Daoy (cell line): ENCODE results near the gene C10orf53. TPM values are rescaled to one million over a fixed set of nuclear protein-coding genes. Genes with fewer than 3 reads are reported as not detected.
"Not testable (repeated sequence)": the region's sequence is repeated elsewhere in the genome, so short reads cannot be mapped to it uniquely, and the experiment has no call there.

Experiments
- DNase-seq: peaks from one replicate; pipeline ENCODE4 v3.0.0-alpha.2; 2015; ENCODE audit warnings: low read depth
- total RNA-seq: library from RNA; depleted of rRNA; stranded (reverse); fragments of >200 nt; shearing (Covaris generic); gene quantifications from 2 replicates; pipeline ENCODE4 v1.2.3, GENCODE V29; 2014

The C10orf53 gene
- total RNA-seq, 1 experiment from 2014 or later: not detected

- no peak for DNase-seq
These were observed 26.8 kb upstream of the C10orf53 start for GRCh38 chr10:49652421-49653272.

GRCh38 chr10:49653273-49653929 lies 26.1 kb upstream of the C10orf53 start:
- no peak for DNase-seq

- DNase-seq: no peak
These were observed 25.3 kb upstream of the C10orf53 start for GRCh38 chr10:49654036-49654693.

GRCh38 chr10:49655099-49655498 lies 24.4 kb upstream of the C10orf53 start:
- no peak for DNase-seq

GRCh38 chr10:49656845-49657493 lies 22.5 kb upstream of the C10orf53 start:
- DNase-seq: no peak

- DNase-seq: no peak
These were observed 21.8 kb upstream of the C10orf53 start for GRCh38 chr10:49657606-49658005.

- no peak for DNase-seq
These were observed 18.2 kb upstream of the C10orf53 start for GRCh38 chr10:49661140-49661856.

GRCh38 chr10:49662169-49662830 lies 17.2 kb upstream of the C10orf53 start:
- DNase-seq: no peak

GRCh38 chr10:49663596-49663995 lies 15.9 kb upstream of the C10orf53 start:
- no peak for DNase-seq

- DNase-seq: no peak
These were observed 15.2 kb upstream of the C10orf53 start for GRCh38 chr10:49664006-49664841.

- no peak for DNase-seq
These were observed 14.6 kb upstream of the C10orf53 start for GRCh38 chr10:49664842-49665355.

- no peak for DNase-seq
These were observed 13.3 kb upstream of the C10orf53 start for GRCh38 chr10:49666054-49666615.

- no peak for DNase-seq
These were observed 12.8 kb upstream of the C10orf53 start for GRCh38 chr10:49666685-49667084.

- no peak for DNase-seq
These were observed 11.5 kb upstream of the C10orf53 start for GRCh38 chr10:49667991-49668390.

- DNase-seq: no peak
These were observed 10.8 kb upstream of the C10orf53 start for GRCh38 chr10:49668684-49669083.

- no peak for DNase-seq
These were observed 498 bp upstream of the C10orf53 start for GRCh38 chr10:49678827-49679479.

GRCh38 chr10:49682449-49682848 lies 3.0 kb downstream of the C10orf53 start:
- DNase-seq: not testable (repeated sequence)

GRCh38 chr10:49682879-49683278 lies 3.4 kb downstream of the C10orf53 start:
- DNase-seq: no peak

GRCh38 chr10:49686651-49687050 lies 7.2 kb downstream of the C10orf53 start:
- DNase-seq: no peak
